ENCODE results near the gene DIPK1B. TPM values are rescaled to one million over a fixed set of nuclear protein-coding genes. Genes with fewer than 3 reads are reported as not detected.
A peak's percentile ranks its signal among the peaks of the same experiment; 100 is the strongest.

DIPK1B gene
- total RNA-seq, 1 experiment from 2014 or later, result not detected

DNA sequence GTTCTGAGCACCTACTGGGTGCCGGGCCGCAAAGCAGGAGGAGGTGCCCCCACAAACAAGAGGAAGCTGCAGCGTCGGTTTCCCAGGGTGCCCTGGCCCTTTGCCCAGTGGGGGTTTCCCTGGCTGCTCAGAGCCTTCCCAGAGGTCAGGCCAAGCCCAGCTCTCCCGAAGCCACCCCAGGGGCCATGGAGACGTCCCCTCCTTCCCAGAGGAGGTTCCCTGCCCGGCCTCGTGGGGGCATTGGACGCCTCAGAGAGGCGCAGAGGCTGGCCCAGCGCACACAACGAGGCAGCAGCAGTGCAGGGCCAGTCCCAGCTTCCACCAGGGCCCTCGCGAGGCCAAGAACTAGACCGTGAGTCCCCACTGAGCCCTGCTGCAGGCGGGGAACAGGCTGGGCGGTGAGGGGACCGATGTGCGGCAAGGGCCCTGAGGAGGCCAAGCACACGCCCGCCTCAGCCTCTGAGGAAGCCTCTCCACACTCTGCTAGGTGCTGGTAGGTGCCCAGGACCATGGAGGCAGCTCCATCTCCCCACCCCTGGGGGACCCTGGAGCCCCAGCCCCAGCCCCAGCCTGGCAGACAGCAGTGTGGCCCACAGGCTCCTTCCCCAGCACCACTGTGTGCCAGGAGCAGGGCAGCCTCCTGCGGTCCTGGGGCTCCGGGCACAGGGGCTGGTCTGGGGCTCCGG is 7.0 kb downstream of the DIPK1B start:
- H3K9me3 ChIP-seq (replicated peaks), result no peaks in the 10 kb centered on the region
- H3K4me1 ChIP-seq (replicated peaks), result no peaks in the 10 kb centered on the region

DNA sequence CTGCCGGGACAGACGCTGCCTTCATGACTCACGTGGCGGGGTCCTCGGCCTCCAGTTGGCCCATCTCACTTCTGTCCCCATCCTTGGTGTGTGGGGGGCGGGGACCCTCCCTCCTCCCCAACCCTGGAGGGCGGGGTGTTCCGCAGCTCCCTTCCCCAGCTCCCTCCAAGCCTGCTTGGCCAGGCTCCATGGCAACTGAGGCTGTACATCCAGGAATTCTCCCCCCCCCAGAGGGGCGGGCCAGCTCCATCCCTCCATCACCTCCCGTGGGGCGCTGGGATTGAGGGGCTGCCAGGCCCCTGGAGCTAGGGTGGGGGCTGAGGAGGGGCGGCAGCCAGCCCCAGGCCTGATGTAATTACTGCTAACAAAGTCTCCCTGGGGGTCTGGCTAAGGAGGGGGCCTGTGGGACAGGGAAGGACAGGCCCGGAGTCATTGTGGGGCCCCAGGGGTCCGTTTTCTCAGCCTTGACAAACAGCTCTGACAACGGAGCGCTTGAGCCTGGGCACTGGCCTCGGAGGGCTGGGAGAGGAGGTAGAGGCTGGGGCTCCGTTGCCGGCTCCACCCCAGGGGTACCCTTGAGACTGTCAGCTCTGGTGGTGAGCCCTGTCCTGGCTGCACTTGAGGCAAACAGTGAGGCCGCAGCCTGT is 8.0 kb downstream of the DIPK1B start:
- H3K4me1 ChIP-seq (replicated peaks), result no peaks in the 10 kb centered on the region
- H3K36me3 ChIP-seq, result peaks cover 34% of the 10 kb centered on the region
- no peaks in the 10 kb centered on the region for H3K9me3 ChIP-seq (replicated peaks)
- no peak overlapping the region for H3K4me3 ChIP-seq
- H3K27me3 ChIP-seq (replicated peaks), result no peaks in the 10 kb centered on the region; the same call in 1 of the 2 replicates
- H3K27ac ChIP-seq, result no peak overlapping the region
- DNase-seq (ENCODE audit: low read depth in 1 of 2, low spot score in 2 of 2), result no peak

More for the DNA sequence above, 7.0 kb downstream of the DIPK1B start:
- Histone ChIP-seq H3K4me3 (no peak overlapping the region), H3K36me3 (peaks cover 24% of the 10 kb centered on the region), H3K27ac (no peak overlapping the region), H3K27me3 (replicated peaks) (no peaks in the 10 kb centered on the region; the same call in 1 of the 2 replicates)
- DNase-seq (ENCODE audit: low read depth in 1 of 2, low spot score in 2 of 2), result no peak

DNA sequence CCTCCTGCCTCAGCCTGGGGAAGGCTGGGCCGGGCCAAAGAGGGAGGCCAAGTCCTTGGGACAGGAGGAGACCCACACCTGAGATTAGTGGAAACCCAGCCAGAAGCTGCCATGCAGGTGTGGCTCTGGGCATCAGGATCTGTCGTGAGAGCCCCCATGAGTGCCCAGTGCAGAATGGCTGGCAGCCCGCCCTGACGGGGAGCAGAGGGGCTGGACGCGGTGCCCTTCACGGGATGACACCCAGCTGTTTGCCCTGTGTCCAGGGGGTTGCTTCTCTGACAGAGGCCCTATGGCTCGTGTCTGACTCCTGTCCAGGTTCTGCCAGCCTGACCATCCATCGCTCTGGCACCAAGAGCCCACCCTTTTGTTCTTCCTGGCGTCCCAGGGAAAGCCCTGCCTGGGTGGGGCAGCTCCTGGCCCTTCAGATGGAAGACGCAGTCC is 8.5 kb downstream of the DIPK1B start:
- H3K9me3 ChIP-seq (replicated peaks), result no peaks in the 10 kb centered on the region
- H3K4me3 ChIP-seq, result no peak overlapping the region
- no peaks in the 10 kb centered on the region; the same call in 1 of the 2 replicates for H3K27me3 ChIP-seq (replicated peaks)
- peaks cover 40% of the 10 kb centered on the region for H3K36me3 ChIP-seq
- DNase-seq (ENCODE audit: low read depth in 1 of 2, low spot score in 2 of 2), result no peak
- peaks cover 1% of the 10 kb centered on the region for H3K4me1 ChIP-seq (replicated peaks)
- no peak overlapping the region for H3K27ac ChIP-seq

DNA sequence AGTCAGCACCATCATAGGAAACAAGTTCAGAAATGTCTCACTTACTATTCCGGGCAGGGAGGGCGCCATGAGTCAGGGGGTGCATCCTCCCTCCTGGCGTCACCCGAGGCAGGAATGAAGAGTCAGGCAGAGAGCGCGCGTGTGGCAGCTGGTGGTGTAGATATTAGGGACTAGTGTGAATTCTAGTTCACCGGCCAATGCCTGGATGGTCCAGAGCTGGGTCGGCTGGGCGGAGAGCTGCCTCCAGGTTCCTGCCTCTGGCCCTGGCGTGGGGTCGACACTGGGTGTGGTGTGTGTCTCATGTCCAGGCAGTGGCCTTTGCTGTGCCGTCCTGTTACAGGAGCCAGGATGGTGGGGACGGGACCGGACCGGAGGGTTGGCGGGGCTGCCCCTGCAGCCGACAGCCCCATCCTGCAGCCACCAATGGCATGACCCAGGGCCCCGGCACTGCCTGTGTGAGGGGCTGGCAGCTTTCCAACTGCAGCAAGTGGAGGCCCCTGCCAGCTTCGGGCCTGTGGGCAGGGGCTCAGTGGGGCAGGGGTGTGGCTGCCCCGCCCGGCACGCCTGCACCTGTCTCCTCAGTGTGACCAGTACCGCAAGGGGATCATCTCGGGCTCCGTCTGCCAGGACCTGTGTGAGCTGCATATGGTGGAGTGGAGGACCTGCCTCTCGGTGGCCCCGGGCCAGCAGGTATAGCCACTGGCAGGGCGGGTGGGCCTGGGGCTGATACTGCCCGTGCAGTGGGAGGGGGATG is 9.1 kb downstream of the DIPK1B start:
- Histone ChIP-seq H3K4me3 (no peak overlapping the region), H3K27me3 (replicated peaks) (no peaks in the 10 kb centered on the region; the same call in 1 of the 2 replicates), H3K27ac (no peak overlapping the region), H3K9me3 (replicated peaks) (no peaks in the 10 kb centered on the region), H3K36me3 (peaks cover 46% of the 10 kb centered on the region), H3K4me1 (replicated peaks) (peaks cover 7% of the 10 kb centered on the region)
- DNase-seq (ENCODE audit: low read depth in 1 of 2, low spot score in 2 of 2), result no peak

DNA sequence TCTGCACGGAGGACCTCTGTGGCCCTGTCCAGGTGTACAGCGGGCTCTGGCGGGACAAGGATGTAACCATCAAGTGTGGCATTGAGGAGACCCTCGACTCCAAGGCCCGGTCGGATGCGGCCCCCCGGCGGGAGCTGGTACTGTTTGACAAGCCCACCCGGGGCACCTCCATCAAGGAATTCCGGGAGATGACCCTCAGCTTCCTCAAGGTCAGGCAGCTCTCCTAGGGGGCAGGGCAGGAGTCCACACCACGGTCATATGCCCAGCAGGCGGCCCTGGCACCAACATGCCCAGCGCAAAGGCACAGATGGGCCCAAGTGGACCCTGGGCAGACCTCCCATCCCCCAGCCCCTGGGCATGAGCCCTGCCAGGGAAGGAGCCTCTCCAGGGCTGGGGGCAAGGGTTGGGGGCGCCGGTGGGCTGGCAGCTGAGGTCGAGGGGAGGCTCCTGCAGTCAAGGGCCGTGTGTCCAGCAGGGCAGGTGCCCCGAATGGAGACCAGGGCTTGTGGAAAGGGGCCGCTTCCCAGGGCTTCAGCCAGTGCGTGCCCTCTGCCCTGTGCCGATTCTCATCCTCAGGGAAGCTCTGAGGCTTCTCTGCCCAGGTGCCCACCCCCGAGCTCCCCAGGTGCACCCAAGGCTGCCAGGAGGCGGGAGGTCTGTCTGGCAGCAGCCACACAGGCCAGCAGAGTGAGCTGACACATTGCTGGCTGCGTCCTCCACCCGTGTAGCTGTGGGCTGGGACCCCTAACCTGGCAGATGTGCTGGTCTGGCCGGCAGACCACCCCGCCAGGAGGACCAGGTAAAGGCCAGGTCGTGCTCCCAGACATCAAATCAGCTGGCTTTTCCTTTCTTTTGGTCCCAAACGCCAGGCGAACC is 10.0 kb downstream of the DIPK1B start:
- DNase-seq (ENCODE audit: low read depth in 1 of 2, low spot score in 2 of 2), result no peak
- peaks cover 14% of the 10 kb centered on the region for H3K4me1 ChIP-seq (replicated peaks)
- H3K4me3 ChIP-seq, result no peak overlapping the region
- H3K27ac ChIP-seq, result no peak overlapping the region
- H3K36me3 ChIP-seq, result peaks cover 52% of the 10 kb centered on the region
- no peaks in the 10 kb centered on the region for H3K9me3 ChIP-seq (replicated peaks)
- no peaks in the 10 kb centered on the region for H3K27me3 ChIP-seq (replicated peaks)

DNA sequence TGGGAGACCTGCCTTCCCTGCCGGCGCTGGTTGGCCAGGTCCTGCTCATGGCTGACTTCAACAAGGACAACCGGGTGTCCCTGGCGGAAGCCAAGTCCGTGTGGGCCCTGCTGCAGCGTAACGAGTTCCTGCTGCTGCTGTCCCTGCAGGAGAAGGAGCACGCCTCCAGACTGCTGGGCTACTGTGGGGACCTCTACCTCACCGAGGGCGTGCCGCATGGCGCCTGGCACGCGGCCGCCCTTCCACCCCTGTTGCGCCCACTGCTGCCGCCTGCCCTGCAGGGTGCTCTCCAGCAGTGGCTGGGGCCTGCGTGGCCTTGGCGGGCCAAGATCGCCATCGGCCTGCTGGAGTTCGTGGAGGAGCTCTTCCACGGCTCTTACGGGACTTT is 10.6 kb downstream of the DIPK1B start:
- Histone ChIP-seq H3K27ac (no peak overlapping the region), H3K27me3 (replicated peaks) (no peaks in the 10 kb centered on the region), H3K4me1 (replicated peaks) (peaks cover 14% of the 10 kb centered on the region), H3K36me3 (peaks cover 58% of the 10 kb centered on the region), H3K4me3 (no peak overlapping the region), H3K9me3 (replicated peaks) (no peaks in the 10 kb centered on the region)
- DNase-seq (ENCODE audit: low read depth in 1 of 2, low spot score in 2 of 2), result no peak

DNA sequence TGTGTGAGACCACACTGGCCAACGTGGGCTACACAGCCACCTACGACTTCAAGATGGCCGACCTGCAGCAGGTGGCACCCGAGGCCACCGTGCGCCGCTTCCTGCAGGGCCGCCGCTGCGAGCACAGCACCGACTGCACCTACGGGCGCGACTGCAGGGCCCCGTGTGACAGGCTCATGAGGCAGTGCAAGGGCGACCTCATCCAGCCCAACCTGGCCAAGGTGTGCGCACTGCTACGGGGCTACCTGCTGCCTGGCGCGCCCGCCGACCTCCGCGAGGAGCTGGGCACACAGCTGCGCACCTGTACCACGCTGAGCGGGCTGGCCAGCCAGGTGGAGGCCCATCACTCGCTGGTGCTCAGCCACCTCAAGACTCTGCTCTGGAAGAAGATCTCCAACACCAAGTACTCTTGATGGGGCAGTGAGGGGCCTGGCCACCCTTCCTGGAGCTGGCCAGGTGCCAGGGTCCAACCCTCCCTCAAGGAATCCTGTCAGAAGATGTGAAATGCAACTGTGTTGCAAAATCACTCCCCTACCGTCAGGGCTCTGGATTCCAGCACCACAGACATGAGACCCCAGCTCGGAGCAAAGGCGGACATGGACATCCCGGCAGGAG is 11.1 kb downstream of the DIPK1B start:
- no peak overlapping the region for H3K27ac ChIP-seq
- no peaks in the 10 kb centered on the region for H3K9me3 ChIP-seq (replicated peaks)
- no peak for DNase-seq (ENCODE audit: low read depth in 1 of 2, low spot score in 2 of 2)
- peaks cover 18% of the 10 kb centered on the region for H3K4me1 ChIP-seq (replicated peaks)
- no peak overlapping the region for H3K4me3 ChIP-seq
- peaks cover 63% of the 10 kb centered on the region for H3K36me3 ChIP-seq
- peaks cover 2% of the 10 kb centered on the region for H3K27me3 ChIP-seq (replicated peaks)

DNA sequence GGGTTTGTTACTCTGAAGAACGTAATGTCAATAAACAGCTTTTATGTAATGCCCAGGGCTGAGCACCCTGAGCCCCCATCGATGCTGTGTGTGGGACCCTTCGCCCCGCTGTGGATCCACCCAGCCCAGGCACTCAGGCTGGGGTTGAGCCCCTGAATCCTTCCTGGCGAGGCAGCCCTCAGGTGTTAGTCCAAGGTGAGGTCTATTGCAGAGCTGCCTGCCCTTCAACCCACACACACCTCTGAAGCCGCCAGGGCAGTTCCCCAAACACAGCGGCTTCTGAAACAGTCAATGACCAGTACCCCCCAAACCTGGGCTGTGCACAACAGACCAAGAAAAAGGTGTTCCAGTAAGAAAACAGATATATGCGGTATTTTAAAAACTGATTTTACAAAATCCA is 11.6 kb downstream of the DIPK1B start:
- H3K9me3 ChIP-seq (replicated peaks), result no peaks in the 10 kb centered on the region
- DNase-seq (ENCODE audit: low read depth in 1 of 2, low spot score in 2 of 2), result no peak
- peaks cover 5% of the 10 kb centered on the region for H3K27me3 ChIP-seq (replicated peaks)
- H3K27ac ChIP-seq, result no peak overlapping the region
- H3K36me3 ChIP-seq, result peaks cover 67% of the 10 kb centered on the region
- H3K4me3 ChIP-seq, result no peak overlapping the region
- H3K4me1 ChIP-seq (replicated peaks), result peaks cover 22% of the 10 kb centered on the region

DNA sequence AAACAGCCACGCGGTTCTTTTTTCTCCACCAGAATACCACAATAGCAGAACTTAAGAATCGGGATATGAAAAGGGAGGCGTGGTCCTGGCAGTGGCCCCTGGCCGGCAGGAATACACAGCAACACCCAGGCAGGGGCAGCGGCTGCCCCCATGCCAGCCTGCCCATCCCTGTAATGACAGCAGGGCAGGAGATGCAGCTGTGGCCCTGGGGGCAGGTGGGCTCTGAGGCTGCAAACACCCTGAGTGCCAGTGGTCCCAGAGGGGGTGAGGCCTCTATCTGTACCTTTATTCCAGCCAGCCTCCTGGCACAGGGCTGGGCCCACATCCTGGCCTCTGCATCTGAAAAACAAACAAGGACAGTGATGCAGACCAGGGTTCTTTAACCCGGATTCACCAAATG is 12.4 kb downstream of the DIPK1B start:
- no peak for DNase-seq (ENCODE audit: low read depth in 1 of 2, low spot score in 2 of 2)
- Histone ChIP-seq H3K4me3 (no peak overlapping the region), H3K27ac (no peak overlapping the region), H3K9me3 (replicated peaks) (no peaks in the 10 kb centered on the region), H3K36me3 (peaks cover 67% of the 10 kb centered on the region), H3K4me1 (replicated peaks) (peaks cover 22% of the 10 kb centered on the region), H3K27me3 (replicated peaks) (peaks cover 5% of the 10 kb centered on the region)

DNA sequence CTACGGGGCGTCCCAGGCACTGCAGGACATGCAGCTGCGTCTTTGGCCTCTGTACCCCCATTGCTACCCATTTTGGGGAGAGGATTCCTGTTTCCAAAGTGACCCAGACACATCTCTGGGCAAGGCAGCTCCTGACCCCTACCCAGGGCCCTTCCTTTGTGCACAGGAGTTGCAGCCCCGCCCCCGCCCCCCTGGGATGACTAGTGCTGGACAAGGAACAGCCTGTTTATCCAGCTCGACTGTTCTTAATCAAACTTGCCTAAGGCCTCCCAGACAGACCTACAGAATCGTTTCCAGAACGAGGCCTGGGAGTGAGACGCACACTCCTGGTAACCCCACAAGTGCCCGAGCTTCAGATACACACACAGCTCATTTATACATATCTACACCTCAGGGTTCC is 13.2 kb downstream of the DIPK1B start:
- DNase-seq (ENCODE audit: low read depth in 1 of 2, low spot score in 2 of 2), result no peak
- Histone ChIP-seq H3K27ac (no peak overlapping the region), H3K36me3 (peaks cover 67% of the 10 kb centered on the region), H3K9me3 (replicated peaks) (no peaks in the 10 kb centered on the region), H3K27me3 (replicated peaks) (peaks cover 5% of the 10 kb centered on the region), H3K4me3 (no peak overlapping the region), H3K4me1 (replicated peaks) (peaks cover 22% of the 10 kb centered on the region)

DNA sequence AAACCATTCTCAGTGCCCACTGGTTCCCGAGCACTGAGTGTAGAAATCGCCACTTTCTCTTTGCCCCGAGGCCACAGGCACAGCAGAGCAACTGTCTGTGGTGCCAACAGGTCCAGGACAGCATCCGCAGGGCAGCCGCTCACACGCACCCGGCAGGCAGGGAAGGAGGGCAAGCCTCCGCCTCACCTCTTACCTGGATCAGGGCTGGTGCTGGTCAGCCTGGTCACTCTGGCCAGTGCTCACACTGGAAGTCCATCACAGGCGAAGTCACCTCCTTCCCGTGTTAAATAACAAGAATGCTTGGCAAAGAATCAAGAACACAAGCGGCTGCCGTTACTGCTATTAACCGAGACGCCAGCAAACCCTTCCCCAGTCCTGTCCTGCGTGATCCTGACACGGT is 13.7 kb downstream of the DIPK1B start:
- H3K4me3 ChIP-seq, result no peak overlapping the region; the same call in 1 of the 2 replicates
- no peak for DNase-seq (ENCODE audit: low read depth in 1 of 2, low spot score in 2 of 2)
- H3K27me3 ChIP-seq (replicated peaks), result peaks cover 5% of the 10 kb centered on the region
- H3K4me1 ChIP-seq (replicated peaks), result peaks cover 22% of the 10 kb centered on the region
- H3K9me3 ChIP-seq (replicated peaks), result no peaks in the 10 kb centered on the region
- peaks cover 67% of the 10 kb centered on the region for H3K36me3 ChIP-seq
- no peak overlapping the region for H3K27ac ChIP-seq

DNA sequence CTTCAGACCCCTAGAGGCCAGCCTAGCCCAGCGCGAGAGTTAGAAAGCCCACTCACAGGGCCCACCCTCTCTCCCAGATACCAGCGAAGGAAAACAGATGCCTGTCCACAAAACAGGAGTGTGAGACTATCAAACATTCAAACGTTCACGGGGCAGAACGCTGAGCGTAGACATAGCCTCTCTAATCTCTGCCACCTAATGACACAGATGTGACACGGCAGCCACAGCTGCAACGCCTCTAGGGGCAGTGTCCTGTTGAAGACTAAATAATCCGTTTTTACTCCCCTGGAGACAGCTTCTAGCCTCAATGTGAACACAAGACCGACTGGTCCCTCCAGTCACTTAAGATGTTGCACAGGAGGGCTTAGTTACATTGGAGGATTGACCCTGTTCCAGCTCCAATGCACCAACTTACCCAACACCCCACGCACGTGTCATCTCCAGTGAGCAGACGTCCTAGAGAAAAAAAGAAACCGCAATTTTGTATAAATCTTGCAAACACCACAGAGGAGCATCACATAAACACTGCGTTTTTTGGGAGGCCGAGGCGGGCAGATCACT is 14.3 kb downstream of the DIPK1B start:
- no peak overlapping the region for H3K27ac ChIP-seq
- DNase-seq (ENCODE audit: low read depth in 1 of 2, low spot score in 2 of 2), result peak in 1 of 2 experiments; percentile 33
- peaks cover 67% of the 10 kb centered on the region for H3K36me3 ChIP-seq

More for the DNA sequence above, 14.3 kb downstream of the DIPK1B start:
- Histone ChIP-seq H3K4me1 (replicated peaks) (peaks cover 22% of the 10 kb centered on the region), H3K9me3 (replicated peaks) (no peaks in the 10 kb centered on the region), H3K4me3 (peak overlapping the region; percentile 66), H3K27me3 (replicated peaks) (peaks cover 5% of the 10 kb centered on the region)
